H1 (cell line): ENCODE results near the gene DNAJB1. TPM values are rescaled to one million over a fixed set of nuclear protein-coding genes. Genes with fewer than 3 reads are reported as not detected.

Source experiments
- ASH2L ChIP-seq: fragments of 200-600, 300-600 bp; sonication (generic); IDR thresholded peaks from one replicate; pipeline ENCODE4 v1.7.1; 2017; ENCODE audit warnings: low read length
- EGR1 ChIP-seq: IDR thresholded peaks from 2 replicates; pipeline ENCODE4 v1.6.1; 2011; ENCODE audit warnings: low read depth, low read length, borderline replicate concordance
- EP300 ChIP-seq, 2 experiments: IDR thresholded peaks; 1 replicate in 1 of 2; 2 replicates in 1 of 2; pipeline ENCODE4 v1.6.1; 2011 to 2012; ENCODE audit warnings: low read depth in 2 of 2, low read length in 2 of 2, mild to moderate bottlenecking in 2 of 2, borderline replicate concordance in 1 of 2, inconsistent platforms in 1 of 2, moderate library complexity in 1 of 2
- JUN ChIP-seq: IDR thresholded peaks from 2 replicates; pipeline ENCODE4 v1.6.1; 2011; ENCODE audit warnings: low read depth, mild to moderate bottlenecking, improper control_type of control experiment, low read length
- KDM1A ChIP-seq: fragments of 200-600, 300-600 bp; sonication (generic); IDR thresholded peaks from 2 replicates; pipeline ENCODE4 v1.7.1; 2016; ENCODE audit warnings: mild to moderate bottlenecking, low read length, borderline replicate concordance
- TCF12 ChIP-seq: IDR thresholded peaks from 2 replicates; pipeline ENCODE4 v1.6.1; 2011; ENCODE audit warnings: low read depth, mild to moderate bottlenecking, low read length
- USF2 ChIP-seq: IDR thresholded peaks from 2 replicates; pipeline ENCODE4 v1.6.1; 2011; ENCODE audit warnings: low read length, improper control_type of control experiment
- polyA plus RNA-seq, 7 experiments: library from polyadenylated mRNA; depleted of rRNA in 3 of 7; stranded (reverse) in 5 of 7; unstranded in 2 of 7; fragments of >200 nt in 5 of 7; fragments of 200-250 nt in 2 of 7; gene quantifications; 1 replicate in 5 of 7; 2 replicates in 1 of 7; 4 replicates in 1 of 7; pipeline versions ENCODE4 v1.2.1 to v1.2.3, GENCODE V29; 2011 to 2013; ENCODE audit warnings: missing spikeins in 2 of 7, mixed read lengths in 2 of 7
- total RNA-seq: library from RNA; stranded (reverse); fragmentation: NEBNext Ultra II Directional; extraction: Animal tissue kit (Norgen Biotek cat#: 25700); gene quantifications from 2 replicates; pipeline ENCODE4 v1.2.1, GENCODE V29; 2021

DNAJB1 gene
- total and polyA plus RNA-seq, 2 of the 8 experiments (the other 6 are each of a cell fraction or from before 2014, with no cell fraction given): 62.9 to 64.3 TPM

DNA sequence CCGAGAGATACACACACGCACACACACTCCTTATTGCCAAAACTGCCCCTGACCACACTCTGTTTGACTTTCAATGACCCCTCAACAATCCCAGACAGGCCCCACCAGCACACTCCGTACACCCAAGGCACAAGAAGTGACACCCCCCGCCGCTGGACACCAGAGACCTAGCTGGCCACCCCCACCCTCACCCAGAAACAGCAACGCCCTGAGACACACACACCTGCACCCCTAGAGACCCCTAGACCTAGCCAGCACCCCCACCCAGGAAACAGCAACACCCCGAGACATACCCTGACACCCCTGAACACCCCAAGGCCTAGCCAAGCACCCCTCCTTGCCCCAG lies 41.9 kb downstream of the DNAJB1 start (continued):
- TF ChIP-seq USF2 (no peak), TCF12 (no peak), EP300 (IDR thresholded peaks at IDR 0.05; ENCODE audit: borderline replicate concordance in 1 of 2, low read depth in 2 of 2, low read length in 2 of 2) (no peak), JUN (no peak), EGR1 (no peak), KDM1A (no peak), ASH2L (no peak)
